Measurements from ENCODE around the gene TMEM123. TPM values are rescaled to one million over a fixed set of nuclear protein-coding genes. Genes with fewer than 3 reads are reported as not detected.

Gene TMEM123
- total and polyA plus RNA-seq, 7 donors: 37.2 to 232 (median 140) TPM

DNA sequence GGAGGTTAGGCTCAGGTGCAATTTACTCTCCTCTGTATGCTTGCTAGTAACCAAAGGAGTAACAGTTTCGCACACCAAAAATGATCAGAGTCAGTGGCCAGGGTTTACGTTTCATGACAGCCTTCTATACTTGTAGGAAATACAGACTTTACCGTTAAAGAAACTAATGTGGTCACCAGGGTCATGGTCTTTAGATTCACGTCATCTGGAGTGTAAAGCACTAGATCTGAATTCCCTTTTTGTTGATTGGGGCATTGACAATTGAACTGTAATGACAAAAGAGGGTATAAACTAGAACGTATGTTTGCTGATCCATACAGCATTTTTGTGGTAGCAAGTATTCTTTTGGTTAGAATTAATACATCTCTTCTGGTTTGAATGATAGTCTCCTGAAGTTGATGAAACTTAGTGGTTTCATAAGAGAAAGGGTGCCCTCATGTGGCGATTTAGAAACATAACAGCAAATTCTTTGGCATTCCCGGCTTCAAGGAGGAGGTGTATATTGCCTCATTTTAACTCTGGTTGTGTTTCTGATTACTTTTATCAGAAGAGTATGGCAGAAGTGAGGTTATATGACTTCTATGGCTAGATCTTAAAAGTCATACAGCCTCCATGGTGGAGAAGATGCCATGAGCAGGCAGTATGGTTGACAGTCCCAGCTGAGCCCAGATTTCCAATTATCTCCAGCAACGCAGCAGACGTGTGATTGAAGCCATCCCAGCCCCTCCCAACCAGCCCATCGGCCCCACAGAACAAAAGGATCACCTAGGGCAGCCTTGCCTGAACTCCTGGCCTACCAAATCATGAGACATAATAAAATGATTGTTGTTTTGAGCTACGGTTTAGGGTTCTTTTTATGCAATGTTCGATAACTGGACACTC lies 42.8 kb upstream of the TMEM123 start:
- Histone ChIP-seq H3K9me3 (no peaks in the 10 kb centered on the region), H3K4me3 (no peak overlapping the region), H3K4me1 (peaks cover 0 to 20% (median 7%) of the 10 kb centered on the region in 4 donors), H3K27me3 (no peaks in the 10 kb centered on the region), H3K27ac (peak overlapping the region in 1 of 4 donors; percentile 42), H3K36me3 (no peaks in the 10 kb centered on the region)
- intact Hi-C loops (cut with DNase I): loop anchor here (1.0 to 5.0 kb wide), 4 partner anchors 43 to 149 kb away; partner anchors contain the start of genes BIRC2 and TMEM123
- DNase-seq: no peak
- WGBS, 2 donors: 20 to 44% methylated on average over 12 of the region's 12 CpGs
- TF ChIP-seq, protein P1, sequence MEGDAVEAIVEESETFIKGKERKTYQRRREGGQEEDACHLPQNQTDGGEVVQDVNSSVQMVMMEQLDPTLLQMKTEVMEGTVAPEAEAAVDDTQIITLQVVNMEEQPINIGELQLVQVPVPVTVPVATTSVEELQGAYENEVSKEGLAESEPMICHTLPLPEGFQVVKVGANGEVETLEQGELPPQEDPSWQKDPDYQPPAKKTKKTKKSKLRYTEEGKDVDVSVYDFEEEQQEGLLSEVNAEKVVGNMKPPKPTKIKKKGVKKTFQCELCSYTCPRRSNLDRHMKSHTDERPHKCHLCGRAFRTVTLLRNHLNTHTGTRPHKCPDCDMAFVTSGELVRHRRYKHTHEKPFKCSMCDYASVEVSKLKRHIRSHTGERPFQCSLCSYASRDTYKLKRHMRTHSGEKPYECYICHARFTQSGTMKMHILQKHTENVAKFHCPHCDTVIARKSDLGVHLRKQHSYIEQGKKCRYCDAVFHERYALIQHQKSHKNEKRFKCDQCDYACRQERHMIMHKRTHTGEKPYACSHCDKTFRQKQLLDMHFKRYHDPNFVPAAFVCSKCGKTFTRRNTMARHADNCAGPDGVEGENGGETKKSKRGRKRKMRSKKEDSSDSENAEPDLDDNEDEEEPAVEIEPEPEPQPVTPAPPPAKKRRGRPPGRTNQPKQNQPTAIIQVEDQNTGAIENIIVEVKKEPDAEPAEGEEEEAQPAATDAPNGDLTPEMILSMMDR (IDR thresholded peaks at IDR 0.05): peak; percentile 50 to 78 (median 70)
- TF ChIP-seq POLR2A (IDR thresholded peaks at IDR 0.05): no peak

DNA sequence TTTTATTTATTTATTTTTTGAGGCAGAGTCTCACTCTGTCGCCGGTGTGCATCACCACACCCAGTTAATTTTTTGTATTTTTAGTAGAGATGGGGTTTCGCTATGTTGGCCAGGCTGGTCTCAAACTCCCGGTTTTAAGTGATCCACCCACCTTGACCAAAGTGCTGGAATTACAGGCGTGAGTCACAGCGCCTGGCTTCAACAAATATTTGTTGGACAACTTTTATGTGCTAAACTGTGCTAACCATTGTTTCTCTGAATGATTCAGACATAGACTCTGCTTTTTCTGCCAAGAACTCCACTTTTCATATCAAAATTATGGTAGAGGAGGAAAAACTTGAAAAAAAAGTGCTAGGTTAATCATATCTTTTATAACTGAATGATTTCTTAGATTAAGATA lies 41.7 kb upstream of the TMEM123 start:
- intact Hi-C loops (cut with DNase I): loop anchor here (2.0 to 5.0 kb wide), 4 partner anchors 41 to 207 kb away; partner anchors contain the start of genes BIRC2 and TMEM123
- no peak for TF ChIP-seq EP300 (IDR thresholded peaks at IDR 0.05)
- TF ChIP-seq POLR2A (IDR thresholded peaks at IDR 0.05): no peak
- TF ChIP-seq POLR2AphosphoS5 (IDR thresholded peaks at IDR 0.05): no peak
- TF ChIP-seq, protein P1 (IDR thresholded peaks at IDR 0.05): no peak

DNA sequence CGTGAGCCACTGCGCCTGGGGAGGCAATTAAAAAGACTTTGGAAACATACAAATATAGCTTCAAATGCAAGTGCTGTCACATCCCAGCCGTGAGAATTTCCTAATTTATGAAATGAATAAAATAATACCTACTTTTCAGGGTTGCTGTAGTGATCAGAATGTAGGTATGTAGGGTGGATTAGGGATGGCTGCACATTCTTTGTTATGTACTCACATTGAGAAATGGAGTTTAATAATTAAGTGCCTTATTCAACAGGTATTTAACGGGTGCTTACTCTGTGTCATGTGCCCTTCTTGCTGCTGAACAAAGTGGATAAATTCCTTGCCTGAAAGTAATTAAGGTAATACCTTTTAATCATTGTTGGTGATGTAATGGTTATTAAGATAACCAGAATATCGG lies 41.0 kb upstream of the TMEM123 start:
- intact Hi-C loops (cut with DNase I): loop anchor here (5.0 kb wide), 2 partner anchors 174 to 206 kb away; no protein-coding TSS in a partner anchor

More for the DNA sequence above, 41.7 kb upstream of the TMEM123 start:
- no peaks in the 10 kb centered on the region for H3K36me3 ChIP-seq
- H3K27me3 ChIP-seq: no peaks in the 10 kb centered on the region
- H3K9me3 ChIP-seq: no peaks in the 10 kb centered on the region
- no peak for DNase-seq
- H3K27ac ChIP-seq: no peak overlapping the region
- H3K4me1 ChIP-seq: peaks cover 0 to 14% (median 6%) of the 10 kb centered on the region in 4 donors
- H3K4me3 ChIP-seq: no peak overlapping the region
- WGBS, 2 donors: 15 to 61% methylated on average over 6 of the region's 6 CpGs

DNA sequence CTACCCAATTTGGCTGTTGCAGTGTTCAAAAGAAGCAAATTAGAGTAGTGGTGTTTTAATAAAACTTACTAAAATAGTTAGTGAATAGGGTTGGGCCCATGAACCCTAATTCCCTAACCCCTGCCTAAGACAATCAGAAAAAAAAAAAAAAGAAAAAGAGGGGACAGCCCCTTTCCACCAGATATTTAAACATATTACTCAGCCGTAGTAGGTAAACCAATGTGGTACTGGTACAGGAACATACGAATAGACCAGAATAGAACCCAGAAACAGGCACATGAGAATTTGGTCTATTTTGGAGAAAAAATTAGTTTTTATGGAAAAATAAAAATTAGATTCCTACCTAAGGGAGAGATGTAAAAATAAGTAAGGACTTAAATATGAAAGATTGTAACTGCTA lies 39.4 kb upstream of the TMEM123 start:
- TF ChIP-seq EP300 (IDR thresholded peaks at IDR 0.05): no peak
- TF ChIP-seq, protein P1 (IDR thresholded peaks at IDR 0.05): no peak
- no peak for TF ChIP-seq POLR2A (IDR thresholded peaks at IDR 0.05)
- TF ChIP-seq POLR2AphosphoS5 (IDR thresholded peaks at IDR 0.05): no peak
- H3K36me3 ChIP-seq: no peaks in the 10 kb centered on the region
- H3K27ac ChIP-seq: no peak overlapping the region
- no peak for DNase-seq
- H3K4me1 ChIP-seq: peaks cover 0 to 11% (median 3%) of the 10 kb centered on the region in 4 donors
- H3K9me3 ChIP-seq: no peaks in the 10 kb centered on the region
- no peak overlapping the region for H3K4me3 ChIP-seq
- 78 to 93% methylated on average over 2 of the region's 2 CpGs for whole genome bisulfite sequencing, 2 donors
- no peaks in the 10 kb centered on the region for H3K27me3 ChIP-seq
- intact Hi-C loops (cut with DNase I): loop anchor here (5.0 kb wide), 2 partner anchors 175 to 205 kb away; no protein-coding TSS in a partner anchor

More for the DNA sequence above, 41.0 kb upstream of the TMEM123 start:
- DNase-seq: no peak
- Histone ChIP-seq H3K9me3 (no peaks in the 10 kb centered on the region), H3K27me3 (no peaks in the 10 kb centered on the region), H3K27ac (no peak overlapping the region), H3K4me1 (peaks cover 0 to 11% (median 3%) of the 10 kb centered on the region in 4 donors), H3K4me3 (no peak overlapping the region), H3K36me3 (no peaks in the 10 kb centered on the region)
- 73 to 85% methylated on average over 5 of the region's 5 CpGs for WGBS, 2 donors
- no peak for TF ChIP-seq POLR2A (IDR thresholded peaks at IDR 0.05)
- no peak for TF ChIP-seq EP300 (IDR thresholded peaks at IDR 0.05)
- TF ChIP-seq POLR2AphosphoS5 (IDR thresholded peaks at IDR 0.05): no peak
- TF ChIP-seq, protein P1 (IDR thresholded peaks at IDR 0.05): no peak

All from sigmoid colon (tissue), 7 donors.